Choroid plexus epithelial cell (primary cell): ENCODE data around the gene CHMP6.

Experiments
- DNase-seq: peaks from one replicate; pipeline ENCODE4 v3.0.0-alpha.2; 2010; ENCODE audit warnings: low read depth
- H3K4me3 ChIP-seq: 2 replicates; pipeline ENCODE4 v1.5.1; 2011; ENCODE audit warnings: low read depth, mild to moderate bottlenecking, control low read depth, low read length, moderate library complexity
- CTCF ChIP-seq: conservative IDR thresholded peaks from 2 replicates; pipeline ENCODE4 v1.5.1; 2011; ENCODE audit warnings: low read depth, mild to moderate bottlenecking, control low read depth, inconsistent platforms, low read length, moderate library complexity

CHMP6 gene

GRCh38 chr17:81049372-81049911 lies 57.8 kb downstream of the CHMP6 start:
- no peak for TF ChIP-seq CTCF
- H3K4me3 ChIP-seq = no peak overlapping the region
- DNase-seq = no peak
